Peyer's patch (tissue), 4 donors: Measurements from ENCODE around the gene RAP1B.

Experiments
- CTCF ChIP-seq, 6 experiments: fragments of 450-650 bp in 4 of 6; fragments of 200-600 bp in 2 of 6; sonication (generic) in 1 of 6; IDR thresholded peaks; one replicate each; pipeline ENCODE4 v1.5.1; 2017 to 2019; ENCODE audit warnings: antibody characterized with exemption in 6 of 6, mild to moderate bottlenecking in 3 of 6, moderate library complexity in 1 of 6
- POLR2A ChIP-seq, 2 donors: fragments of 450-650 bp; IDR thresholded peaks; one replicate each; pipeline ENCODE4 v1.5.1; 2017; ENCODE audit warnings: antibody characterized with exemption in 2 of 2, mild to moderate bottlenecking in 2 of 2, moderate library complexity in 2 of 2

GRCh38 chr12:68631227-68631626 lies 20.5 kb downstream of the RAP1B start:
- TF ChIP-seq POLR2A (IDR thresholded peaks at IDR 0.05) = no peak
- no peak for TF ChIP-seq CTCF (IDR thresholded peaks at IDR 0.05)
